HUES48 (cell line): ENCODE results near the gene HOTAIR.

Source experiments
- H3K27ac ChIP-seq: one replicate; pipeline ENCODE4 v1.7.0; 2013; ENCODE audit warnings: low read depth, low read length, inconsistent platforms
- H3K27me3 ChIP-seq: 2 replicates; pipeline ENCODE4 v1.6.1; 2013; ENCODE audit warnings: mild to moderate bottlenecking, low read length; ENCODE audit not compliant: control insufficient read depth, insufficient read depth
- H3K36me3 ChIP-seq: 2 replicates; pipeline ENCODE4 v1.6.1; 2013; ENCODE audit warnings: low read length; ENCODE audit not compliant: control insufficient read depth, insufficient read depth
- H3K4me1 ChIP-seq: 2 replicates; pipeline ENCODE4 v1.6.1; 2013; ENCODE audit warnings: mild to moderate bottlenecking, low read length; ENCODE audit not compliant: control insufficient read depth, insufficient read depth
- H3K4me3 ChIP-seq: 2 replicates; pipeline ENCODE4 v1.5.1; 2013; ENCODE audit warnings: mild to moderate bottlenecking, low read depth, low read length
- H3K9ac ChIP-seq: 2 replicates; pipeline ENCODE4 v1.6.1; 2013; ENCODE audit warnings: mild to moderate bottlenecking, low read depth, low read length, moderate library complexity
- H3K9me3 ChIP-seq: 2 replicates; pipeline ENCODE4 v1.6.1; 2013; ENCODE audit warnings: low read length; ENCODE audit not compliant: control insufficient read depth, insufficient read depth

The HOTAIR gene

DNA sequence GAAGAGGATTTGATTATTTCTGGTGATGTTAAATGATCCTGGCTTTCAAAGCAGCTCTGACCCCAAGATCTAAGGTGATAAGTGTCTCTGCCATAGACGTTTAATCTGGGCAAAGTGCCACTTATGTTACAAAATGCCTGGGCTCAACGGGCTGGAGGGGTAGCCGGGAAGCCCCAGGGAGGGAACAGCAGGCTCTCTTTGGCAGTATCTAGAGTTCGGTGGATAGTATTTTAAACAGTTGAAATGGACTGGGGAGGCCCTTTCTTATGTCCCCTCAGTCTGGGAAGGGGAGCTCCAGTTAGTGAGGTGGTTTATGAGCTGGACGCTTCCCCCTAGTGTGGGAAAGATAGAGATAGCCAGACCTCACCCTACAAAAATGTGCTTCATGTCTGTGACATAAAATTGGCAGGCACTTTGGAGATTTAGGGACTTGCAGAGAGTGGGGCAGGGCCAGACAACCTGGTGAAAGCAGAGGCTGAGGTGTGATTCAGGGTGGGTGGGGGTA, 7.3 kb downstream of the HOTAIR start:
- peaks cover 100% of the 10 kb centered on the region for H3K27me3 ChIP-seq
- no peaks in the 10 kb centered on the region for H3K36me3 ChIP-seq
- no peak overlapping the region for H3K27ac ChIP-seq
- no peak overlapping the region for H3K9ac ChIP-seq
- no peak overlapping the region for H3K4me3 ChIP-seq
- no peaks in the 10 kb centered on the region for H3K9me3 ChIP-seq
- no peaks in the 10 kb centered on the region for H3K4me1 ChIP-seq

DNA sequence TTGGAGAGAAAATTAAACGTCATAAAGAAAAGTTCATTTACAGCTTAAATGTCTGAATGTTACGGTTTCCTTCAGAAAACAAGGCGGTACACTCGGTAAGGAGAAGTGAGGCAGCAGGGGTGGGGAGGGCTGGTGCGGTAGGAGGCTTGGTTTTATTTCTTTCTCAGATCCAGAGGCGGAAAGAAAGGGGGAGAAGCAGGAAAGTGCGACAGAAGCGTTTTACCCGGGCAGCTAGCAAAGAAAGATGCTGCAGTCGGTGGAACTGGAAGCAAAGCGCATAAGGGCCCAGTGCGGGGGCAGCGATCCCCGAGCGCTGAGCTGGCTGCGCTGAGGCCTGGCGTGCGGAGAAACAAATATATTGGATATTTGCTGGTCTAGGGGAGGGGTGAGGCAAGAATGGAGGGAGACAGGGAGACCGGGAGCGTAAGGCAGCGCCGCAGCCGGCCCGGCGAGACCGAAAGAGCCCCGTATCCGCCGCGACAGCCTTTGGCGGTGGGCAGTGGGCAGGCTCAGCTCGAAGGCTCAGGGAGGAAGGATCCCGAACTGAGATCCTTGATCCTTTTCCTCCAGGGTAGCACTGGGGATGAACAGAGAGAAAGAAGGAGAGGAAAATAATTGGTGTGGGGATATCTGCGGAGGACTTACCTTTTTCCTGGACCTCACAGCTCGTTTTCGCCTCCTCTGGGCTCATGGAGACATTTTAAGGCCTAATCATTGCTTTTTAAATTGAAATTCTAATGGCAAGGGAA, 8.2 kb downstream of the HOTAIR start:
- Histone ChIP-seq H3K36me3 (no peaks in the 10 kb centered on the region), H3K27me3 (peaks cover 100% of the 10 kb centered on the region), H3K9ac (no peak overlapping the region), H3K4me1 (no peaks in the 10 kb centered on the region), H3K9me3 (no peaks in the 10 kb centered on the region), H3K4me3 (no peak overlapping the region), H3K27ac (no peak overlapping the region)

DNA sequence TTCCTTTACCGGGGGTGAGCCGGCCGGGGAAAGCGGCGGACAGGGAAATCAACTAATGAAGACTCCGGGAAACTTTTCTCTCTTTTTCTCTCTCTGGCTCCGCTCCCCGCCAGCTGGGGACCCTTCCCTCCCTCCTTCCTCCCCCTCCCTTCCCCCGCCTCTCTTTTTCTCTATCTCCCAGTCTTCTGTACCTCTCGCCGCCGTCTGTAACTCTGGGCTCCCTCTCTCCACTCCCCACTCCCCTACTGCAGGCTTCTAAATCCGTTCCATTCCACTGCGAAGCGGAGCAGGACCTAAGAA, 8.7 kb downstream of the HOTAIR start:
- H3K4me3 ChIP-seq: peak overlapping the region; percentile 29; the same call in 1 of the 2 replicates
- no peaks in the 10 kb centered on the region for H3K36me3 ChIP-seq
- H3K9ac ChIP-seq: no peak overlapping the region
- peaks cover 100% of the 10 kb centered on the region for H3K27me3 ChIP-seq
- no peak overlapping the region for H3K27ac ChIP-seq
- no peaks in the 10 kb centered on the region for H3K4me1 ChIP-seq
- no peaks in the 10 kb centered on the region for H3K9me3 ChIP-seq

DNA sequence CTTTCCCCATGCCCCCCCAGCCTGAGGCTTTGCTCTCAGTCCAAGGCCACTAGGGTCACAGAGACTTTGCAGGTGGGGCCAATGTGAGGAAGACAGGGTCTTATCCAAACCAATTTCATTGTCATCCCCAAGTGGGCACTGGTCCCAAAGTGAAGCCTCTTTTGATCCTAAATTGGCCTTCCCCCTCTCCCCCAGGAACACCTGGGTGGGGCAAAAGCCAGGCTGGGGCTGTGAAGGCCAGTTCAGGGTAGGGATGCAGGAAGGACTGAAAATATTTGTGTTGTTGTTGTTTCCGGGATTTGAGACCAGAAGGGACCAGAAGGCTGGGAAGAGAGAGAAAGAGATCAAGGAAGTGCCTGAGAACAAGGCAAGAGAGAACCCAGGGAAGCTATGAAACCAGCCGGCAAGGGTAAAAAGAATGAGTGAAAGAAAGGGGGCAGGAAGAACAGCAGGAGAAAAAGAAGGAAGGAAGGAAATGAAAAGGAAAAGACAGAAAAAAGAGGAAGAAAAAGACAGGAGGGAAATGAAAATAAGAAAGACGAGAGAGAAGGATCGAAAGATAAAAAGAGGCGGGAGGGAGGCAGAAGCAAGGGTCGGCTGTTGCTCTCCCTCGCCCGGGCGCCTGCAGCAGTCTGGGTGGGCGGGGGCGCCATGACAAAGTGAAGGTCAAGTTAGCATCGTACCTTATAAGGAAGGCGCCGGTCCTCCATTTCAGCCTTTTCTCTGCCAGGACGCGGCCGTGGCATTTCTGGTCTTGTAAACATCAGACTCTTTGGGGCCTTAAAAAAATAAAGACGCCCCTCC, 9.3 kb downstream of the HOTAIR start:
- H3K4me3 ChIP-seq: peak overlapping the region; percentile 29; the same call in 1 of the 2 replicates
- H3K4me1 ChIP-seq: no peaks in the 10 kb centered on the region
- peaks cover 100% of the 10 kb centered on the region for H3K27me3 ChIP-seq
- no peak overlapping the region for H3K27ac ChIP-seq
- no peak overlapping the region for H3K9ac ChIP-seq
- no peaks in the 10 kb centered on the region for H3K36me3 ChIP-seq
- no peaks in the 10 kb centered on the region for H3K9me3 ChIP-seq

DNA sequence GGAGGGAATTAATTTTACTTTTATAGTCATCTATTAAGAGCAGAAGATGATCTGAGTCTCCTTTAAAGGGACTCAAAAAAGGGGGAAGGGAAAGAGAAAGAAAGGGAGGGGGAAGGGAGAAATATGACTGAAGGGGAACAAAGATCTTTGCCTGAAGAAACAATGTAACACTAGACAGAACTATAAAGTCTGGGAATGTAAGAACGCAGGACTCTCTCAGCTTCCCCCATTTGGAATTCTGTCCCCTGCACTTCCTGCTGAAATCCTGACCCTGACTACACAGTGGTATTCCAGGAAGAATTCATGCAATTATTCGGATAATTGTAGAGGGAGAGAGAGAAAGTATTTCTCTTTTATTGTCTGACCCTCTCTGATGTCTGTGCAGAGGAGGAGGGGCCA, 10.4 kb downstream of the HOTAIR start:
- Histone ChIP-seq H3K27ac (no peak overlapping the region), H3K4me1 (no peaks in the 10 kb centered on the region), H3K9ac (no peak overlapping the region), H3K9me3 (no peaks in the 10 kb centered on the region), H3K4me3 (no peak overlapping the region), H3K36me3 (no peaks in the 10 kb centered on the region), H3K27me3 (peaks cover 100% of the 10 kb centered on the region)

DNA sequence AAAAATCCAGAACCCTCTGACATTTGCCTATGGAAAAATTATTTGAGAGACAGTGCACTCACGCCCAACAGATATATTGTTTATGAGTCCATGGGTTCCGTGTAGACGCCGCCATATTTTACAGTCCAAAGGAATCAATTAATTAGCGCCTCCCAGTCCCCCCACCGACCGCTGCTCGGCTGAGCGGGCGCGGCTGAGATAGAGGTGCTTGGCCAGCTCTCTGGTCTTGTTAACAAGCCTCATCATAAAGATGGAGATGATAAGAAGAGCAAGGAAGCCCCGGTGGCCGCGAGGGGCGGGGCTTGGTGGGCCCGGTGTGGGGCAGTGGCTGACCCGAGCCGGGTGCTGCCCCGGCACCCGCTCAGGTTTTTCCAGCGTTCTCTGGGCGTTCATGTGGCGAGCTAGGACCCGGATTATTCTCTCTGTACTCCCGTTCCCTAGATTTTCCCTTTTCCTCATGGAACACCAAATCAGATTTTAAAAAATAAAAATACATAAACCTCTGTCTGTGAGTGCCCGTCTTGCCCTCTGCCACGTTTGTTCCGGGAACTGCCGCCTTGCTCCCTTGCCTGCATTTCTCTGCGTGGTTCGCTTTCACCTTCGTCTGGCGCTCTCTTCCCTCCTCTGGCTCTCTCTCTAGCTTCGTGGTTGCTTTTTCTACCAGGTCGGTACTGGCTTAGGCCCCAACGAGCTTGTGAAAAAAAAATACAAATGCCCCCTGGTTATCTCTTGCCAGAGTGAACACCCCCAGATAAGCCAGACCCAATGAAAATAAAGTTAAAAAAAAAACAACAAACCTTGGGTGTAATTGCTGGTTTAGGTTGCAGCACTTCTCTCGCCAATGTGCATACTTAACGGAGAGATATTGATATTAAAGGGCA, 11.1 kb downstream of the HOTAIR start:
- Histone ChIP-seq H3K27ac (no peak overlapping the region), H3K36me3 (no peaks in the 10 kb centered on the region), H3K27me3 (peaks cover 100% of the 10 kb centered on the region), H3K9ac (no peak overlapping the region), H3K9me3 (no peaks in the 10 kb centered on the region), H3K4me1 (no peaks in the 10 kb centered on the region), H3K4me3 (no peak overlapping the region)

DNA sequence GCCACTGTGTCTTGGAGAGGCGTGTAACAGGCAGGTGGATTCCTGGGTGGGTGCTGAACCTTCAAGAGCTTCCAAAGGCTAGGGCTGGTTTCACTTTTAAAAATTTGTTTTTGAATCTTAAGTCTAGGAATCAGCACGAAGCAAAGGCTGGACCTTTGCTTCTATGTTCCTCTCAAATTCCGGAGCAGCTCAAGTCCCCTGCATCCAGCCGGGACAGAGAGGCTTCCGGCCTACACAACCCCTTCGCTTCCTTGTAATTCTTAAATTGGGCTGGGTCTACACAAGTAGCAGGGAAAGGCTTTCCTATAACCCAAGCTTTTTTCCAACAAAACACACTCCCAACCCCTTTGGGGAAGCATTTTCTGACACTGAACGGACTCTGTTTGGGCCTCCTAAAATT, 11.7 kb downstream of the HOTAIR start:
- Histone ChIP-seq H3K9me3 (no peaks in the 10 kb centered on the region), H3K27ac (no peak overlapping the region), H3K27me3 (peaks cover 100% of the 10 kb centered on the region), H3K4me1 (no peaks in the 10 kb centered on the region), H3K36me3 (no peaks in the 10 kb centered on the region), H3K4me3 (no peak overlapping the region), H3K9ac (no peak overlapping the region)

DNA sequence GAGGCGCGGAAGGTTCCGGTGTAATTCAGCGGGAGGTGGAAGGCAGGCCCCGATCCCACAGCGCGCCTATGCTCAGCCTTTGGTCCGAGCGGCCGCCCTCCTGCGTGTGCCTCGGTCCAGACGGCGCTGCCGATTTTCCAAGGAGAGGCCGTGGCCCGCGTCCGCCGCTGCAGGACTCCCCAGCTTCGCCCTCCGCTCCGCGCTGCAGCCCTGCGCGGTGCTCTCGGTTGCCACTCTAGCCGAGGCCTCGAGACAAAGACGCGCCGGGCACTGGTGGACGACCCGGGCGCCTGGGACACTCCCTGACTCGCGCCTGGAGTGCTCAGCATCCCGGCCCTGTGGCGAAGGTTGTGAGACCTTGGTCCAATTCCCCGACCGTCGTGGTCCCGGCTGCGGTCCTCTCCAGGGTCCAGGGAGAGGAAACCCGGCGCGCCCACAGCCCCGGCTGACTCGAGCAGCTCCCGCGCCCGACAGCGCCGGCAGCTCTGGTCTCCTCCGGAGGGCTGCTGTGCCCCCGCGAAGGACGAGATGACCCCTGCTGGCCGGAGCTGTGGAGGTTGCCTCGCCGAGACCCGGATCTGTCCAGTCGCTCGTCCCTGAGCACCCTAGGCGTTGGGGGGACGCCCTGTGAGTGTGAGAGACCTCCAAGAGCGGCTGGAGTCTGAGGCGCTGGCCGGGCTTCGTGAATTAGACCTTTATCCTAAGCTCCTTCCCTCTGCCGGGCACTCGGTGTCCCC, 13.6 kb downstream of the HOTAIR start:
- no peaks in the 10 kb centered on the region for H3K4me1 ChIP-seq
- H3K4me3 ChIP-seq: no peak overlapping the region
- H3K36me3 ChIP-seq: no peaks in the 10 kb centered on the region
- no peak overlapping the region for H3K9ac ChIP-seq
- no peaks in the 10 kb centered on the region for H3K9me3 ChIP-seq
- H3K27me3 ChIP-seq: peaks cover 100% of the 10 kb centered on the region
- no peak overlapping the region for H3K27ac ChIP-seq

DNA sequence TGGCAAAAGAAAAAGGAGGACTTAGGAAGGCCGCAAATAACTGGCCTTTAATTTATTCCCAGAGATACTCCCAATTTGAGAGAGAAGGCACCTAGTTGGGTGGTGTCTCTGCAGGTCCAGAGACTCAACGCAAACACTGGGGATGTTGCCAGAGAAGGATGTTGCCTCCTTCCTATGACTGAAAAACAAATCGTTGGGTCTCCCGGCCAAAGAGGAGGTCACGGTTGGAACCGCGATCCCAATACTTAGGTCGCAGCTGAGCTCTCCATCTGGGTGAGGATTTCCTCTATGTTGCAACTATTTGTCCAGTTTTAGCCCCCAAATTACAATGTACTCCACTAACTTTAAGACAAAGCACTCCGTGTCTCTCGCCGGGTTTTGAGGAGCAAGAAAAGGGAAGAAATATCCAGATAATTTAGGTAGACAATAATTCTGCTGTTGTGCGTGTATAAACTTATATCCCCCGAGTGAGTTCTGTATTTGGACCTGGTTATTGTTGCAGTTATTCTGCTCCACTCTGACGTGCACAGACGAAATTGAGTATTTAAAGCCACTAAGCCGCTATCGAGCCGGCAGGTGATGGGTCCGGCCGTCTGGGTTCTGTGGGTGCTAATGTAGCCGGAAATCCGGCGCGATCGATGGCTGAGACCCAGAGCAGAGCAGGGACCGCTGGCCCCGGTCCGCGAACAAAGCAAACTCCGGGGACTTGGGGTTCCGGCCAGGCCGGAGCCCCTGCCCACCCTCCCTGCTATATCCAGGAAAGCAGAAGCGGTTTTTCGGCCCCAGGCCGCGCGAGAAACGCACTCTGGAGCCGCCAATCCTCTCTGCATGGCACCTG, 14.3 kb downstream of the HOTAIR start:
- no peaks in the 10 kb centered on the region for H3K9me3 ChIP-seq
- no peak overlapping the region for H3K27ac ChIP-seq
- no peak overlapping the region for H3K4me3 ChIP-seq
- no peaks in the 10 kb centered on the region for H3K4me1 ChIP-seq
- H3K9ac ChIP-seq: no peak overlapping the region
- peaks cover 100% of the 10 kb centered on the region for H3K27me3 ChIP-seq
- H3K36me3 ChIP-seq: no peaks in the 10 kb centered on the region

DNA sequence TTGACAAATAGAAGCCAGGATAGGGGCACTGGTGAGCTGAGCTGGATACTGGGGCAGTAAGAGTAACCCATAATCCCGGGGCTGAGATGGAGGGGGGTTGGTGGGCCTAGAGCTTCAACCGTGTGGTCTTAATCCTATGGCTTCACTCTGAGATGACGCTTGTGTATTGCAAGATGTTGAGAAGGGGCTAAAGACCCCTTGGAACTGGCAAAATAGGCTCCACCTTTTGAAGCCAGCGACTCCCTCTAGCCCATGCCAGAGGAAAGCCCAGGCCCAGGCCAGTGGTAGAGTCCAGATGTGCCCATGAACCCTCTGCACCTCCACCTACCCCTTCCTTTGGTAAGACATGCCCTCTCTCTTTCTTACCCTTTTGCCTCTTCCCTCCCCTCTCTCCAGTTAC, 15.4 kb downstream of the HOTAIR start:
- peaks cover 100% of the 10 kb centered on the region for H3K27me3 ChIP-seq
- no peaks in the 10 kb centered on the region for H3K36me3 ChIP-seq
- H3K9ac ChIP-seq: no peak overlapping the region
- no peak overlapping the region for H3K27ac ChIP-seq
- no peaks in the 10 kb centered on the region for H3K4me1 ChIP-seq
- no peaks in the 10 kb centered on the region for H3K9me3 ChIP-seq
- H3K4me3 ChIP-seq: no peak overlapping the region
